Panc1 (cell line): ENCODE results near the gene ACTR3C.

Experiments
- CTCF ChIP-seq: fragments of 450-650 bp; IDR thresholded peaks from 2 replicates; pipeline ENCODE4 v1.5.1; 2017; ENCODE audit warnings: mild to moderate bottlenecking
- POLR2AphosphoS5 ChIP-seq: IDR thresholded peaks from 2 replicates; pipeline ENCODE4 v1.6.1; 2012; ENCODE audit warnings: mild to moderate bottlenecking, low read depth, low read length, moderate library complexity
- TCF7L2 ChIP-seq: IDR thresholded peaks from 2 replicates; pipeline ENCODE4 v1.6.1; 2011; ENCODE audit warnings: mild to moderate bottlenecking, low read depth, low read length, inconsistent platforms
- TF ChIP-seq, protein P1 (sequence below), 2 experiments: IDR thresholded peaks; 2 replicates each; pipeline ENCODE4 v1.6.1; 2011 to 2012; ENCODE audit warnings: low read depth in 2 of 2, control low read depth in 1 of 2, low read length in 1 of 2, mild to moderate bottlenecking in 1 of 2, moderate library complexity in 1 of 2; ENCODE audit not compliant: insufficient read depth in 1 of 2

DNA sequence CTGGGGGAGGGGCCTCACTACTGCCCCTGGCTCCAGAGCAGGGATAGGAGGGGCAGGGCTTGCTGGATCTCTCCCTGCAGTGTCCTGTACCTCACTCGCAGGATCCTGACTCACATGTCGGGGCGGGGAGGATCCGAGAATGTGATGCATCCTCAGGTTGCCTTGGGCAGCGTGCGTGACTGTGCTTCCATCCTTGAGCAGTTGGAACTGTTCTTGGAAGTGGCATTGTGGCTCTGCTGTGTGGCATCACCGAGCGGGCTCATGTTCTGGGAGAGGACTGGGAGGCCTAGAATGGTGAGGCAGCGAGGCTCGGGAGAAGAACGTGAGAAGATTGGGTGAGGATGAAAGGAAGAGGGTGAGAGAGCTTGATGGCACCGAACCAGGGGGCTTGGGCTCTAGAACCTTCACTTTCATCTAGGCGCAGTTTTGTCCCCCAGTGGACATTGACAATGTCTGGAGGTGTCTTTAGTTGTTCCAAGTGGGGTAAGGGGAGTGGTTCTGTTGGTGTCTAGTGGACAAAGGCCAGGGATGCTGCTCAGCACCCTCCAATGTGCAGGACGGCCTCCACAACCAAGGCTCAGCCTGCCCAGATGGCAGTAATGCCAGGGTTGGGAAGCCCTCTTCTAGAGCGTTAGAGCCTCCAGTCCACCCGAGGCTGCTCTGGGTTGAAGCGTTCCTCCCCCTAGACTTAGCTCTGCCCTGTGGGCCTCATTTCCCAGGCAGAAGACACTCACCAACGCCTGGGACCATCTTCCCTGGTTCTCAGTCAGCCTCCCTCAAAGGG, 9.7 kb upstream of the ACTR3C start:
- TF ChIP-seq CTCF (no peak), POLR2AphosphoS5 (no peak), TCF7L2 (no peak)
- TF ChIP-seq, protein P1, sequence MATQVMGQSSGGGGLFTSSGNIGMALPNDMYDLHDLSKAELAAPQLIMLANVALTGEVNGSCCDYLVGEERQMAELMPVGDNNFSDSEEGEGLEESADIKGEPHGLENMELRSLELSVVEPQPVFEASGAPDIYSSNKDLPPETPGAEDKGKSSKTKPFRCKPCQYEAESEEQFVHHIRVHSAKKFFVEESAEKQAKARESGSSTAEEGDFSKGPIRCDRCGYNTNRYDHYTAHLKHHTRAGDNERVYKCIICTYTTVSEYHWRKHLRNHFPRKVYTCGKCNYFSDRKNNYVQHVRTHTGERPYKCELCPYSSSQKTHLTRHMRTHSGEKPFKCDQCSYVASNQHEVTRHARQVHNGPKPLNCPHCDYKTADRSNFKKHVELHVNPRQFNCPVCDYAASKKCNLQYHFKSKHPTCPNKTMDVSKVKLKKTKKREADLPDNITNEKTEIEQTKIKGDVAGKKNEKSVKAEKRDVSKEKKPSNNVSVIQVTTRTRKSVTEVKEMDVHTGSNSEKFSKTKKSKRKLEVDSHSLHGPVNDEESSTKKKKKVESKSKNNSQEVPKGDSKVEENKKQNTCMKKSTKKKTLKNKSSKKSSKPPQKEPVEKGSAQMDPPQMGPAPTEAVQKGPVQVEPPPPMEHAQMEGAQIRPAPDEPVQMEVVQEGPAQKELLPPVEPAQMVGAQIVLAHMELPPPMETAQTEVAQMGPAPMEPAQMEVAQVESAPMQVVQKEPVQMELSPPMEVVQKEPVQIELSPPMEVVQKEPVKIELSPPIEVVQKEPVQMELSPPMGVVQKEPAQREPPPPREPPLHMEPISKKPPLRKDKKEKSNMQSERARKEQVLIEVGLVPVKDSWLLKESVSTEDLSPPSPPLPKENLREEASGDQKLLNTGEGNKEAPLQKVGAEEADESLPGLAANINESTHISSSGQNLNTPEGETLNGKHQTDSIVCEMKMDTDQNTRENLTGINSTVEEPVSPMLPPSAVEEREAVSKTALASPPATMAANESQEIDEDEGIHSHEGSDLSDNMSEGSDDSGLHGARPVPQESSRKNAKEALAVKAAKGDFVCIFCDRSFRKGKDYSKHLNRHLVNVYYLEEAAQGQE (IDR thresholded peaks at IDR 0.05; ENCODE audit: insufficient read depth in 1 of 2, low read depth in 2 of 2, low read length in 1 of 2): no peak
